AG08396 (cell line): ENCODE measurements around the gene ZBTB16.
"Not testable (repeated sequence)": the region's sequence is repeated elsewhere in the genome, so short reads cannot be mapped to it uniquely, and the experiment has no call there.

ENCODE experiments used
- DNase-seq: peaks from one replicate; pipeline ENCODE4 v3.0.0; 2012; ENCODE audit warnings: low spot score, mixed read lengths

ZBTB16 gene

GRCh38 chr11:114044042-114044871 lies 15.3 kb upstream of the ZBTB16 start:
- no peak for DNase-seq

- no peak for DNase-seq
These were observed 12.2 kb upstream of the ZBTB16 start for GRCh38 chr11:114047327-114047726.

GRCh38 chr11:114049050-114049449 lies 10.5 kb upstream of the ZBTB16 start:
- no peak for DNase-seq

GRCh38 chr11:114049766-114050165 lies 9.7 kb upstream of the ZBTB16 start:
- DNase-seq = not testable (repeated sequence)

- DNase-seq = no peak
These were observed 9.1 kb upstream of the ZBTB16 start for GRCh38 chr11:114050258-114050927.

GRCh38 chr11:114051558-114051957 lies 8.0 kb upstream of the ZBTB16 start:
- DNase-seq = no peak

GRCh38 chr11:114052160-114052559 lies 7.4 kb upstream of the ZBTB16 start:
- DNase-seq = no peak

- DNase-seq = no peak
These were observed 6.1 kb upstream of the ZBTB16 start for GRCh38 chr11:114053406-114053805.

- no peak for DNase-seq
These were observed 4.7 kb upstream of the ZBTB16 start for GRCh38 chr11:114054806-114055205.

- DNase-seq = no peak
These were observed 3.1 kb upstream of the ZBTB16 start for GRCh38 chr11:114056409-114056808.

GRCh38 chr11:114057147-114057546 lies 2.4 kb upstream of the ZBTB16 start:
- DNase-seq = no peak

GRCh38 chr11:114057605-114058004 lies 1.9 kb upstream of the ZBTB16 start:
- DNase-seq = no peak

GRCh38 chr11:114058026-114058706 lies 1.3 kb upstream of the ZBTB16 start:
- DNase-seq = no peak

- DNase-seq = no peak
These were observed 637 bp upstream of the ZBTB16 start for GRCh38 chr11:114058871-114059277.

GRCh38 chr11:114059984-114060391 lies 477 bp downstream of the ZBTB16 start:
- no peak for DNase-seq

GRCh38 chr11:114060392-114061047 lies 1.0 kb downstream of the ZBTB16 start:
- DNase-seq = no peak

- no peak for DNase-seq
These were observed 1.7 kb downstream of the ZBTB16 start for GRCh38 chr11:114061048-114061680.

GRCh38 chr11:114061681-114062049 lies 2.2 kb downstream of the ZBTB16 start:
- no peak for DNase-seq

- no peak for DNase-seq
These were observed 2.8 kb downstream of the ZBTB16 start for GRCh38 chr11:114062272-114062671.

GRCh38 chr11:114063149-114063828 lies 3.8 kb downstream of the ZBTB16 start:
- DNase-seq = no peak

- no peak for DNase-seq
These were observed 4.3 kb downstream of the ZBTB16 start for GRCh38 chr11:114063829-114064201.
